GM12872 (cell line): ENCODE measurements around the gene FAM149A.

Experiments used
- CTCF ChIP-seq: IDR thresholded peaks from 3 replicates; pipeline ENCODE4 v1.5.1; 2011; ENCODE audit warnings: low read depth, mild to moderate bottlenecking, low read length, moderate library complexity; ENCODE audit not compliant: insufficient read depth

FAM149A gene

GRCh38 chr4:186107947-186108346 lies 3.4 kb downstream of the FAM149A start:
- no peak for TF ChIP-seq CTCF

DNA sequence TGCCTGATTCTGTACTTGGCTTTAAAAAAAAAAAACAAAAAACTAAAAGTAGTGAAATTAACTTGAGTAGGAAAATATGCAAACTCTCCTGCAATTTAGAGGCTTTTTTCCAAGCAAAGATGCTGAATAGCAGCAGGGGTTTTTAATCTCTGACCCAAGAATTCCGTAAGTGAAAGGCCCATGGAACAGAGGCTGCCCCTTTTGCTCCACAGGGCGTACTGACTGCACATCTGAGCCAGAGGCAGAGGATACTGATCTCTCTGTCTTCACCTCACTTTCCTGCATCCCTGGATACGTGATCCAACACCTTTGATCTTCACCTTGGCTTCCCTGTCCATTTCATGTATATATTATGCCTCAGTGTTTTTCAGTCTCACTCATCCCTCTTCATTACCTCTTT lies 3.9 kb downstream of the FAM149A start:
- TF ChIP-seq CTCF, result no peak

GRCh38 chr4:186109245-186109644 lies 4.7 kb downstream of the FAM149A start:
- no peak for TF ChIP-seq CTCF

- TF ChIP-seq CTCF, result no peak
Observed at GRCh38 chr4:186116697-186117096, 12.2 kb downstream of the FAM149A start.

- TF ChIP-seq CTCF, result no peak
Observed at GRCh38 chr4:186118582-186118981, 14.1 kb downstream of the FAM149A start.

GRCh38 chr4:186121057-186121456 lies 16.6 kb downstream of the FAM149A start:
- no peak for TF ChIP-seq CTCF

- no peak for TF ChIP-seq CTCF
Observed at GRCh38 chr4:186128842-186129241, 24.3 kb downstream of the FAM149A start.

- no peak for TF ChIP-seq CTCF
Observed at GRCh38 chr4:186131935-186132334, 27.4 kb downstream of the FAM149A start.
